ENCODE data around the gene ELAVL2.

- TF ChIP-seq EZH2phosphoT487 (IDR thresholded peaks at IDR 0.05; ENCODE audit: borderline replicate concordance, low read length) (no peak), EZH2 (IDR thresholded peaks at IDR 0.05; ENCODE audit: low read length, unreplicated experiment) (no peak)
These were observed 94.7 kb downstream of the ELAVL2 start for GRCh38 chr9:23731353-23731752.

Measured in PC-3 (cell line).